ENCODE data around the gene CFAP410.

GRCh38 chr21:44299458-44300261 is 39.5 kb downstream of the CFAP410 start, which contains the start of gene PFKL:
- TF ChIP-seq CTCF (conservative IDR thresholded peaks at IDR 0.05 in 1 of 2, IDR thresholded peaks at IDR 0.05 in 1 of 2; ENCODE audit: extremely low read depth in 1 of 2, insufficient read depth in 1 of 2, low read depth in 1 of 2, low read length in 2 of 2) (no peak), EZH2 (IDR thresholded peaks at IDR 0.05; ENCODE audit: borderline replicate concordance, low read length) (no peak)
